ENCODE results near the gene IFNE. TPM values are rescaled to one million over a fixed set of nuclear protein-coding genes. Genes with fewer than 3 reads are reported as not detected.
"Not testable (repeated sequence)": the region's sequence is repeated elsewhere in the genome, so short reads cannot be mapped to it uniquely, and the experiment has no call there.

IFNE gene
- total RNA-seq, 1 experiment from 2014 or later = 0.33 TPM

GRCh38 chr9:21443849-21444625, 38.1 kb downstream of the IFNE start:
- no peak overlapping the region for H3K4me2 ChIP-seq (ENCODE audit: low read length)
- H3K4me3 ChIP-seq (ENCODE audit: low read length) = no peak overlapping the region
- no peaks in the 10 kb centered on the region for H3K9me3 ChIP-seq (ENCODE audit: low read length)
- H3K27ac ChIP-seq (ENCODE audit: low read length) = no peak overlapping the region
- H3K79me2 ChIP-seq (ENCODE audit: low read length) = no peaks in the 10 kb centered on the region
- ATAC-seq (no peak), DNase-seq (no peak)
- H3K36me3 ChIP-seq (ENCODE audit: low read depth, low read length) = no peaks in the 10 kb centered on the region
- H3F3A ChIP-seq (ENCODE audit: low read length, unreplicated experiment) = no peaks in the 10 kb centered on the region
- no peaks in the 10 kb centered on the region for H3K27me3 ChIP-seq (ENCODE audit: low read length)
- no peak overlapping the region for H2AFZ ChIP-seq (ENCODE audit: low read length)
- CTCF ChIA-PET = no interaction called here
- no TSS peak for BruUV-seq (replicated peaks)
- no peaks in the 10 kb centered on the region for H3K9me2 ChIP-seq (replicated peaks; ENCODE audit: low read length)
- no peak overlapping the region for H3K9ac ChIP-seq (ENCODE audit: low read length)
- H3K4me1 ChIP-seq (ENCODE audit: insufficient read depth, low read length) = no peaks in the 10 kb centered on the region
- intact Hi-C loops (cut with micrococcal nuclease) = no loop called here
- POLR2A ChIA-PET (ENCODE audit: unreplicated experiment) = no interaction called here
- TF ChIP-seq, protein P1, sequence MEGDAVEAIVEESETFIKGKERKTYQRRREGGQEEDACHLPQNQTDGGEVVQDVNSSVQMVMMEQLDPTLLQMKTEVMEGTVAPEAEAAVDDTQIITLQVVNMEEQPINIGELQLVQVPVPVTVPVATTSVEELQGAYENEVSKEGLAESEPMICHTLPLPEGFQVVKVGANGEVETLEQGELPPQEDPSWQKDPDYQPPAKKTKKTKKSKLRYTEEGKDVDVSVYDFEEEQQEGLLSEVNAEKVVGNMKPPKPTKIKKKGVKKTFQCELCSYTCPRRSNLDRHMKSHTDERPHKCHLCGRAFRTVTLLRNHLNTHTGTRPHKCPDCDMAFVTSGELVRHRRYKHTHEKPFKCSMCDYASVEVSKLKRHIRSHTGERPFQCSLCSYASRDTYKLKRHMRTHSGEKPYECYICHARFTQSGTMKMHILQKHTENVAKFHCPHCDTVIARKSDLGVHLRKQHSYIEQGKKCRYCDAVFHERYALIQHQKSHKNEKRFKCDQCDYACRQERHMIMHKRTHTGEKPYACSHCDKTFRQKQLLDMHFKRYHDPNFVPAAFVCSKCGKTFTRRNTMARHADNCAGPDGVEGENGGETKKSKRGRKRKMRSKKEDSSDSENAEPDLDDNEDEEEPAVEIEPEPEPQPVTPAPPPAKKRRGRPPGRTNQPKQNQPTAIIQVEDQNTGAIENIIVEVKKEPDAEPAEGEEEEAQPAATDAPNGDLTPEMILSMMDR (conservative IDR thresholded peaks at IDR 0.05; ENCODE audit: low read depth, low read length) = no peak
- TF ChIP-seq EZH2phosphoT487 (IDR thresholded peaks at IDR 0.05; ENCODE audit: borderline replicate concordance, low read length) (no peak), EZH2 (IDR thresholded peaks at IDR 0.05; ENCODE audit: low read length, unreplicated experiment) (no peak)
- H4K20me1 ChIP-seq (ENCODE audit: low read length) = no peaks in the 10 kb centered on the region

GRCh38 chr9:21440139-21440538, 42.0 kb downstream of the IFNE start, which contains the start of gene IFNA1:
Gene IFNA1, plus strand, starts transcription at chr9:21440439. Its CDS starts 69 bp downstream, at chr9:21440508.
- Histone ChIP-seq H3K4me1 (ENCODE audit: insufficient read depth, low read length) (no peaks in the 10 kb centered on the region), H3F3A (ENCODE audit: low read length, unreplicated experiment) (no peaks in the 10 kb centered on the region), H3K4me2 (ENCODE audit: low read length) (no peak within 1 kb of the TSS), H3K27ac (ENCODE audit: low read length) (no peak within 1 kb of the TSS), H3K9me3 (ENCODE audit: low read length) (no peaks in the 10 kb centered on the region), H3K36me3 (ENCODE audit: low read depth, low read length) (no peaks in the 10 kb centered on the region), H4K20me1 (ENCODE audit: low read length) (no peaks in the 10 kb centered on the region), H2AFZ (ENCODE audit: low read length) (no peak within 1 kb of the TSS), H3K4me3 (ENCODE audit: low read length) (no peak within 1 kb of the TSS), H3K27me3 (ENCODE audit: low read length) (no peaks in the 10 kb centered on the region), H3K9me2 (replicated peaks; ENCODE audit: low read length) (no peaks in the 10 kb centered on the region), H3K9ac (ENCODE audit: low read length) (no peak within 1 kb of the TSS), H3K79me2 (ENCODE audit: low read length) (no peaks in the 10 kb centered on the region)
- ATAC-seq = no peak
- DNase-seq = no peak
- TF ChIP-seq, protein P1 (conservative IDR thresholded peaks at IDR 0.05; ENCODE audit: low read depth, low read length) = no peak
- TF ChIP-seq EZH2 (IDR thresholded peaks at IDR 0.05; ENCODE audit: low read length, unreplicated experiment) (no peak), EZH2phosphoT487 (IDR thresholded peaks at IDR 0.05; ENCODE audit: borderline replicate concordance, low read length) (no peak)
- BruUV-seq (replicated peaks) = no TSS peak
- intact Hi-C loops (cut with micrococcal nuclease) = no loop called here
- POLR2A ChIA-PET (ENCODE audit: unreplicated experiment) = no interaction called here
- CTCF ChIA-PET = no interaction called here

DNA sequence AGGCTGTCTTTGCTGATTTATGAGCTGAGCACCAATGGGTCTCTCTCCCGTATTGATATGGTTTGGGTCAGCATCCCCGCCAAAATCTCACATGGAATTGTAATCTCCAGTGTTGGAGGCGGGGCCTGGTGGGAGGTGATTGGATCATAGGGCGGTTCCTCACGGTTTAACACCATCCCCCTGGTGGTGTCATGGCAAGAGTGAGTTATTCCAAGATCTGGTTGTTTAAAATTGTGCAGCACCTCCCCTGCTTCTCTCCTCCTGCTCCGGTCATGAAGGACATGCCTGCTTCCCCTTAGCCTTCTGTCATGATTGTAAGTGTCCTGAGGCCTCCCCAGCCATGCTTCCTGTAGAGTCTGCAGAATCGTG, 47.1 kb downstream of the IFNE start:
- H3K36me3 ChIP-seq (ENCODE audit: low read depth, low read length); H2AFZ ChIP-seq (ENCODE audit: low read length); H3K27ac ChIP-seq (ENCODE audit: low read length); H3K79me2 ChIP-seq (ENCODE audit: low read length); ATAC-seq; H3F3A ChIP-seq (ENCODE audit: low read length, unreplicated experiment); DNase-seq; H3K9ac ChIP-seq (ENCODE audit: low read length); H3K9me2 ChIP-seq (replicated peaks; ENCODE audit: low read length); intact Hi-C loops (cut with micrococcal nuclease); H3K4me1 ChIP-seq (ENCODE audit: insufficient read depth, low read length); H3K9me3 ChIP-seq (ENCODE audit: low read length); POLR2A ChIA-PET (ENCODE audit: unreplicated experiment); H3K4me2 ChIP-seq (ENCODE audit: low read length); H4K20me1 ChIP-seq (ENCODE audit: low read length); H3K4me3 ChIP-seq (ENCODE audit: low read length); H3K27me3 ChIP-seq (ENCODE audit: low read length); BruUV-seq (replicated peaks): not testable (repeated sequence)
- CTCF ChIA-PET = interaction anchor here (0.6 to 1.1 kb wide), 7 partner anchors 12 to 354 kb away, joined by 3 to 11 read pairs (median 4); no protein-coding TSS in a partner anchor

Data from PC-3 (cell line).